ENCODE results near the gene OR10G3. TPM values are rescaled to one million over a fixed set of nuclear protein-coding genes. Genes with fewer than 3 reads are reported as not detected.

OR10G3 gene
- total and polyA plus RNA-seq, 2 of the 13 experiments (the other 11 are each of a cell fraction or from before 2014, with no cell fraction given) = not detected

- TF ChIP-seq HNRNPL (IDR thresholded peaks at IDR 0.05; ENCODE audit: low read depth, low read length) (no peak), PHF8 (CRISPR knock-in tag; IDR thresholded peaks at IDR 0.05) (peak; percentile 5; the same call in 1 of the 2 replicates), ZNF281 (CRISPR knock-in tag; IDR thresholded peaks at IDR 0.05; ENCODE audit: borderline replicate concordance) (no peak), PREB (CRISPR knock-in tag; IDR thresholded peaks at IDR 0.05) (no peak), PLSCR1 (CRISPR knock-in tag; IDR thresholded peaks at IDR 0.05; ENCODE audit: borderline replicate concordance) (no peak), DNMT1 (CRISPR knock-in tag; IDR thresholded peaks at IDR 0.05) (no peak), ZBTB40 (IDR thresholded peaks at IDR 0.05) (no peak), ZBTB40 (CRISPR knock-in tag; IDR thresholded peaks at IDR 0.05) (0 out of 2 replicates have a peak, but pooled peaks have one; percentile 4), HOMEZ (CRISPR knock-in tag; IDR thresholded peaks at IDR 0.05; ENCODE audit: low read depth) (no peak), MED8 (CRISPR knock-in tag; IDR thresholded peaks at IDR 0.05; ENCODE audit: insufficient replicate concordance) (no peak), MYPOP (CRISPR knock-in tag; IDR thresholded peaks at IDR 0.05) (no peak), ZNF510 (CRISPR knock-in tag; IDR thresholded peaks at IDR 0.05; ENCODE audit: low read depth) (peak; percentile 50; the same call in 1 of the 2 replicates)
Measured at GRCh38 chr14:21527318-21527679, 52.6 kb downstream of the OR10G3 start (continued).

All from HepG2 (cell line).